GM12878 (cell line): Measurements from ENCODE around the gene AP1AR. TPM values are rescaled to one million over a fixed set of nuclear protein-coding genes. Genes with fewer than 3 reads are reported as not detected.

Source experiments
- ASH2L ChIP-seq: fragments of 300-600, 200-600 bp; sonication (generic); IDR thresholded peaks from 2 replicates; pipeline ENCODE4 v1.6.1; 2017; ENCODE audit warnings: low read depth, mild to moderate bottlenecking, borderline replicate concordance
- ATF7 ChIP-seq: fragments of 450-650 bp; IDR thresholded peaks from 2 replicates; pipeline ENCODE4 v1.6.1; 2016; ENCODE audit warnings: low read depth, mild to moderate bottlenecking
- BMI1 ChIP-seq: fragments of 450-650 bp; IDR thresholded peaks from 2 replicates; pipeline ENCODE4 v1.6.1; 2016; ENCODE audit warnings: mild to moderate bottlenecking, moderate library complexity, borderline replicate concordance
- ETV6 ChIP-seq, 2 experiments: fragments of 450-650 bp in 1 of 2; IDR thresholded peaks in 1 of 2; conservative IDR thresholded peaks in 1 of 2; 2 replicates each; pipeline ENCODE4 v1.6.1; 2014; ENCODE audit warnings: antibody characterized with exemption in 1 of 2, borderline replicate concordance in 1 of 2, low read depth in 1 of 2, mild to moderate bottlenecking in 1 of 2, moderate library complexity in 1 of 2
- GATAD2B ChIP-seq: fragments of 450-650 bp; conservative IDR thresholded peaks from 2 replicates; pipeline ENCODE4 v1.6.1; 2017; ENCODE audit warnings: low read depth, mild to moderate bottlenecking, moderate library complexity
- IRF4 ChIP-seq: IDR thresholded peaks from 2 replicates; pipeline ENCODE4 v1.6.1; 2011; ENCODE audit warnings: low read depth, low read length
- MEF2B ChIP-seq: fragments of 450-650 bp; IDR thresholded peaks from 2 replicates; pipeline ENCODE4 v1.6.1; 2018; ENCODE audit warnings: mild to moderate bottlenecking, moderate library complexity; ENCODE audit not compliant: partially characterized antibody, poor library complexity, severe bottlenecking
- MTA3 ChIP-seq: IDR thresholded peaks from 2 replicates; pipeline ENCODE4 v1.6.1; 2012; ENCODE audit warnings: low read length, inconsistent platforms, borderline replicate concordance
- NFIC ChIP-seq: IDR thresholded peaks from 2 replicates; pipeline ENCODE4 v1.6.1; 2012; ENCODE audit warnings: low read depth, mild to moderate bottlenecking, inconsistent platforms, low read length, moderate library complexity
- PML ChIP-seq: IDR thresholded peaks from 2 replicates; pipeline ENCODE4 v1.6.1; 2012; ENCODE audit warnings: low read length, inconsistent platforms
- POLR2AphosphoS5 ChIP-seq: IDR thresholded peaks from 2 replicates; pipeline ENCODE4 v1.6.1; 2011; ENCODE audit warnings: mild to moderate bottlenecking, low read length, inconsistent platforms
- RAD21 ChIP-seq: IDR thresholded peaks from 2 replicates; pipeline ENCODE4 v1.6.1; 2011; ENCODE audit warnings: mild to moderate bottlenecking, low read depth, low read length, moderate library complexity; ENCODE audit not compliant: insufficient read depth
- RCOR1 ChIP-seq: conservative IDR thresholded peaks from 2 replicates; pipeline ENCODE4 v1.6.1; 2012; ENCODE audit warnings: low read depth, low read length, improper control_type of control experiment
- SMAD1 ChIP-seq: fragments of 450-650 bp; IDR thresholded peaks from 2 replicates; pipeline ENCODE4 v1.6.1; 2018; ENCODE audit warnings: mild to moderate bottlenecking, low read depth; ENCODE audit not compliant: partially characterized antibody
- WRNIP1 ChIP-seq: IDR thresholded peaks from 2 replicates; pipeline ENCODE4 v1.6.1; 2011; ENCODE audit warnings: low read depth, low read length, improper control_type of control experiment, borderline replicate concordance
- ZNF207 ChIP-seq: fragments of 450-650 bp; IDR thresholded peaks from 2 replicates; pipeline ENCODE4 v1.6.1; 2014; ENCODE audit warnings: antibody characterized with exemption, mild to moderate bottlenecking, borderline replicate concordance
- polyA plus RNA-seq, 11 experiments: library from polyadenylated mRNA; depleted of rRNA in 4 of 11; unstranded in 6 of 11; stranded (reverse) in 5 of 11; fragments of >200 nt; fragmentation: Nextera tagmentation in 4 of 11; fragmentation: Illumina TruSeq in 1 of 11; extraction: Ambion mirVana in 4 of 11; extraction: Trizol in 1 of 11; gene quantifications; 1 replicate in 1 of 11; 2 replicates in 10 of 11; pipeline versions ENCODE4 v1.2.1 to v1.2.3, GENCODE V29; 2011 to 2016; ENCODE audit warnings: inconsistent platforms in 2 of 11, missing spikeins in 2 of 11, low read depth in 1 of 11
- total RNA-seq, 4 experiments: library from RNA; depleted of rRNA in 3 of 4; stranded (reverse); fragments of >200 nt in 3 of 4; fragmentation: Illumina TruSeq in 1 of 4; extraction: Trizol in 1 of 4; gene quantifications; 2 replicates each; pipeline versions ENCODE4 v1.2.1 to v1.2.3, GENCODE V29; 2013 to 2021
- TF ChIP-seq, protein P1 (sequence below): IDR thresholded peaks from 2 replicates; pipeline ENCODE4 v1.6.1; 2012; ENCODE audit warnings: improper control_type of control experiment, low read depth, low read length; ENCODE audit not compliant: insufficient replicate concordance
- TF ChIP-seq, protein P2 (sequence below): fragments of 450-650 bp; IDR thresholded peaks from 2 replicates; pipeline ENCODE4 v1.6.1; 2017; ENCODE audit warnings: mild to moderate bottlenecking, moderate library complexity

AP1AR gene
- total and polyA plus RNA-seq, 10 of the 15 experiments (the other 5 are each of a cell fraction or from before 2014, with no cell fraction given) = 5.6 to 29.1 (median 16.3) TPM

DNA sequence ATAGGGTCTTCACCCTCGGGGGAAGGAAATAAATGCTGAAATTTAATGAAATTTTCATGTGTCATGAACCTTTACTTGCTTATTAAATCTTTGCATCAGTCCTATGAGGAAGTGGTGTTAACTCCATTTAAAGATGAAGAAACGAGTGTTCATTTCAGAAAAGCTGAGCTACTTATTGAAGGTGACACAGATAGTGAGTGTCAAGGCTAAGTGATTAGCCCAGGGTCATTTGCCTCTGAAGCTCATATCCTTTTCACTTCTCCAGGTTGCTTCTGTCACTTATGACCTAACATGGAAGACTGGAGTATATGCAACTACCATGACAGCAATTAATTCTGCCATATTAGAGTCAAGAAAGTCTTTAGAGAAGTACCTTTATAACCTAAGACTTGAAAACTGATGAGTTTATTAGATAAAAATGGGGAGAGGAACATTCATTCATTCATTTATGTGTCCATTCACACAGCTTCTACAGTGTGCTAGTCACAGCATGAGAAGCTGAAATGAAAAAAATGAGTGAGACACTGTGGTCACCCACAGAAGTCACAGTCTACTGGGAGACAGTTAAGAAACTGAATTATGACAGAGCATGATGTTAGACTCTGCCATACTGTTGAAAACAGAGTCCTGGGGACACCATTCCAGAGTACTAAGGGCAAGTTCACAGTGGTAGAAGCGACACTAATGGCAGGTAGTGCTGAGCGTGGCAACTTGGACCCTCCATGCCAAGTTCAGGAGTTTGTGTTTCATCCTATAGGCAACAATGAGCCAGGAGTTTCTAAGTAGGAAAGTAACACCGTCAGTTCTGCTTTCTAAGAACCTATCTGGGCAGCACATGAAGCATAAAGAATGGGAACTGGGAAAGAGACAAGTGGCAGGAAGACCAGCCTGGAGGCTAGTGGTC, 86.9 kb downstream of the AP1AR start (continued):
- TF ChIP-seq, protein P1, sequence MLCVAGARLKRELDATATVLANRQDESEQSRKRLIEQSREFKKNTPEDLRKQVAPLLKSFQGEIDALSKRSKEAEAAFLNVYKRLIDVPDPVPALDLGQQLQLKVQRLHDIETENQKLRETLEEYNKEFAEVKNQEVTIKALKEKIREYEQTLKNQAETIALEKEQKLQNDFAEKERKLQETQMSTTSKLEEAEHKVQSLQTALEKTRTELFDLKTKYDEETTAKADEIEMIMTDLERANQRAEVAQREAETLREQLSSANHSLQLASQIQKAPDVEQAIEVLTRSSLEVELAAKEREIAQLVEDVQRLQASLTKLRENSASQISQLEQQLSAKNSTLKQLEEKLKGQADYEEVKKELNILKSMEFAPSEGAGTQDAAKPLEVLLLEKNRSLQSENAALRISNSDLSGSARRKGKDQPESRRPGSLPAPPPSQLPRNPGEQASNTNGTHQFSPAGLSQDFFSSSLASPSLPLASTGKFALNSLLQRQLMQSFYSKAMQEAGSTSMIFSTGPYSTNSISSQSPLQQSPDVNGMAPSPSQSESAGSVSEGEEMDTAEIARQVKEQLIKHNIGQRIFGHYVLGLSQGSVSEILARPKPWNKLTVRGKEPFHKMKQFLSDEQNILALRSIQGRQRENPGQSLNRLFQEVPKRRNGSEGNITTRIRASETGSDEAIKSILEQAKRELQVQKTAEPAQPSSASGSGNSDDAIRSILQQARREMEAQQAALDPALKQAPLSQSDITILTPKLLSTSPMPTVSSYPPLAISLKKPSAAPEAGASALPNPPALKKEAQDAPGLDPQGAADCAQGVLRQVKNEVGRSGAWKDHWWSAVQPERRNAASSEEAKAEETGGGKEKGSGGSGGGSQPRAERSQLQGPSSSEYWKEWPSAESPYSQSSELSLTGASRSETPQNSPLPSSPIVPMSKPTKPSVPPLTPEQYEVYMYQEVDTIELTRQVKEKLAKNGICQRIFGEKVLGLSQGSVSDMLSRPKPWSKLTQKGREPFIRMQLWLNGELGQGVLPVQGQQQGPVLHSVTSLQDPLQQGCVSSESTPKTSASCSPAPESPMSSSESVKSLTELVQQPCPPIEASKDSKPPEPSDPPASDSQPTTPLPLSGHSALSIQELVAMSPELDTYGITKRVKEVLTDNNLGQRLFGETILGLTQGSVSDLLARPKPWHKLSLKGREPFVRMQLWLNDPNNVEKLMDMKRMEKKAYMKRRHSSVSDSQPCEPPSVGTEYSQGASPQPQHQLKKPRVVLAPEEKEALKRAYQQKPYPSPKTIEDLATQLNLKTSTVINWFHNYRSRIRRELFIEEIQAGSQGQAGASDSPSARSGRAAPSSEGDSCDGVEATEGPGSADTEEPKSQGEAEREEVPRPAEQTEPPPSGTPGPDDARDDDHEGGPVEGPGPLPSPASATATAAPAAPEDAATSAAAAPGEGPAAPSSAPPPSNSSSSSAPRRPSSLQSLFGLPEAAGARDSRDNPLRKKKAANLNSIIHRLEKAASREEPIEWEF = peak; percentile 62
- TF ChIP-seq ETV6 (conservative IDR thresholded peaks at IDR 0.05 in 1 of 2, IDR thresholded peaks at IDR 0.05 in 1 of 2; ENCODE audit: borderline replicate concordance in 1 of 2, low read depth in 1 of 2) (peak in 1 of 2 experiments; percentile 42; a peak in 2 of 4 replicates), PML (peak; percentile 73; the same call in 1 of the 2 replicates), BMI1 (no peak), SMAD1 (no peak), RAD21 (no peak), ASH2L (no peak), ZNF207 (peak; percentile 64; the same call in 1 of the 2 replicates), POLR2AphosphoS5 (peak; percentile 37; the same call in 1 of the 2 replicates), RCOR1 (no peak), ATF7 (peak; percentile 77), IRF4 (peak; percentile 45; the same call in 1 of the 2 replicates), NFIC (peak; percentile 78), MTA3 (peak; percentile 62; the same call in 1 of the 2 replicates), WRNIP1 (no peak), MEF2B (peak; percentile 93), GATAD2B (0 out of 2 replicates have a peak, but pooled peaks have one; percentile 67)
- TF ChIP-seq, protein P2, sequence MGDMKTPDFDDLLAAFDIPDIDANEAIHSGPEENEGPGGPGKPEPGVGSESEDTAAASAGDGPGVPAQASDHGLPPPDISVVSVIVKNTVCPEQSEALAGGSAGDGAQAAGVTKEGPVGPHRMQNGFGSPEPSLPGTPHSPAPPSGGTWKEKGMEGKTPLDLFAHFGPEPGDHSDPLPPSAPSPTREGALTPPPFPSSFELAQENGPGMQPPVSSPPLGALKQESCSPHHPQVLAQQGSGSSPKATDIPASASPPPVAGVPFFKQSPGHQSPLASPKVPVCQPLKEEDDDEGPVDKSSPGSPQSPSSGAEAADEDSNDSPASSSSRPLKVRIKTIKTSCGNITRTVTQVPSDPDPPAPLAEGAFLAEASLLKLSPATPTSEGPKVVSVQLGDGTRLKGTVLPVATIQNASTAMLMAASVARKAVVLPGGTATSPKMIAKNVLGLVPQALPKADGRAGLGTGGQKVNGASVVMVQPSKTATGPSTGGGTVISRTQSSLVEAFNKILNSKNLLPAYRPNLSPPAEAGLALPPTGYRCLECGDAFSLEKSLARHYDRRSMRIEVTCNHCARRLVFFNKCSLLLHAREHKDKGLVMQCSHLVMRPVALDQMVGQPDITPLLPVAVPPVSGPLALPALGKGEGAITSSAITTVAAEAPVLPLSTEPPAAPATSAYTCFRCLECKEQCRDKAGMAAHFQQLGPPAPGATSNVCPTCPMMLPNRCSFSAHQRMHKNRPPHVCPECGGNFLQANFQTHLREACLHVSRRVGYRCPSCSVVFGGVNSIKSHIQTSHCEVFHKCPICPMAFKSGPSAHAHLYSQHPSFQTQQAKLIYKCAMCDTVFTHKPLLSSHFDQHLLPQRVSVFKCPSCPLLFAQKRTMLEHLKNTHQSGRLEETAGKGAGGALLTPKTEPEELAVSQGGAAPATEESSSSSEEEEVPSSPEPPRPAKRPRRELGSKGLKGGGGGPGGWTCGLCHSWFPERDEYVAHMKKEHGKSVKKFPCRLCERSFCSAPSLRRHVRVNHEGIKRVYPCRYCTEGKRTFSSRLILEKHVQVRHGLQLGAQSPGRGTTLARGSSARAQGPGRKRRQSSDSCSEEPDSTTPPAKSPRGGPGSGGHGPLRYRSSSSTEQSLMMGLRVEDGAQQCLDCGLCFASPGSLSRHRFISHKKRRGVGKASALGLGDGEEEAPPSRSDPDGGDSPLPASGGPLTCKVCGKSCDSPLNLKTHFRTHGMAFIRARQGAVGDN = peak; percentile 42; the same call in 1 of the 2 replicates
